K562 (cell line): ENCODE measurements around the gene LEPROT. TPM values are rescaled to one million over a fixed set of nuclear protein-coding genes. Genes with fewer than 3 reads are reported as not detected.

ENCODE experiments used
- ATAC-seq: fragments of 200-7000 bp; cut with Tn5 transposase; 3 replicates; pipeline ENCODE4 v1.9.1; 2020; ENCODE audit warnings: moderate library complexity
- BruUV-seq: library from RNA; stranded (reverse); fragments of 400-500 nt; replicated peaks from 2 replicates; lab custom pipeline; 2021; lab: Mats Ljungman, UMichigan
- CTCF ChIA-PET: fragments of 300-600 bp; formaldehyde crosslinking; extraction: SDS; loops from one replicate; lab custom pipeline; 2021; ENCODE audit warnings: low intra/inter-chr PET ratio; lab: Yijun Ruan, JAX
- POLR2A ChIA-PET: fragments of 300-600, 350-650 bp; sonication (Branson Sonifier 250); formaldehyde crosslinking; extraction: SDS; loops from one replicate; lab custom pipeline; 2021; ENCODE audit warnings: antibody characterized with exemption, inconsistent platforms; lab: Yijun Ruan, JAX
- DNase-seq, 4 experiments: peaks; one replicate each; pipeline versions ENCODE4 v3.0.0 to v3.0.0-alpha.2; 2011 to 2018; ENCODE audit warnings: low spot score in 3 of 4, mixed read lengths in 3 of 4; ENCODE audit errors: extremely low read depth in 1 of 4
- FAIRE-seq: peaks from 2 replicates; lab custom pipeline; 2011; peaks lifted over from hg19 to GRCh38; lab: Jason Lieb, UNC
- H2AFZ ChIP-seq: 2 replicates; pipeline ENCODE4 v1.6.0; 2011; ENCODE audit warnings: low read depth, low read length, control low read depth, inconsistent platforms
- H3K27ac ChIP-seq: fragments of 200-600 bp; 3 replicates; pipeline ENCODE4 v1.8.0; 2011; ENCODE audit warnings: low read depth, mild to moderate bottlenecking, control low read depth, inconsistent platforms, low read length, moderate library complexity, mixed read lengths; ENCODE audit errors: extremely low read depth
- H3K27me3 ChIP-seq, 2 experiments: fragments of 300-600 bp in 1 of 2; 2 replicates in 1 of 2; 3 replicates in 1 of 2; pipeline versions ENCODE4 v1.6.0 to v1.8.0; 2011; ENCODE audit warnings: inconsistent platforms in 2 of 2, low read length in 2 of 2, mild to moderate bottlenecking in 1 of 2, mixed read lengths in 1 of 2, moderate library complexity in 1 of 2; ENCODE audit not compliant: control insufficient read depth in 2 of 2, insufficient read depth in 2 of 2
- H3K36me3 ChIP-seq: fragments of 300-600 bp; 3 replicates; pipeline ENCODE4 v1.8.0; 2011; ENCODE audit warnings: mild to moderate bottlenecking, low read length, inconsistent platforms; ENCODE audit not compliant: control insufficient read depth, insufficient read depth
- H3K4me1 ChIP-seq, 2 experiments: fragments of 200-600 bp in 1 of 2; replicated peaks in 1 of 2; 2 replicates in 1 of 2; 3 replicates in 1 of 2; pipeline versions ENCODE4 v1.5.1 to v1.8.0; 2011; ENCODE audit warnings: inconsistent platforms in 2 of 2, low read length in 2 of 2, mild to moderate bottlenecking in 1 of 2, mixed read lengths in 1 of 2, moderate library complexity in 1 of 2; ENCODE audit not compliant: control insufficient read depth in 2 of 2, insufficient read depth in 2 of 2
- H3K4me2 ChIP-seq: 2 replicates; pipeline ENCODE4 v1.6.1; 2011; ENCODE audit warnings: low read length, control low read depth, inconsistent platforms, mixed read lengths; ENCODE audit not compliant: insufficient read depth
- H3K4me3 ChIP-seq: fragments of 200-600 bp; sonication (generic), shearing (Covaris generic); 2 replicates; pipeline ENCODE4 v1.5.1; 2016; ENCODE audit warnings: control low read depth, inconsistent platforms
- H3K79me2 ChIP-seq: fragments of 200-600 bp; 3 replicates; pipeline ENCODE4 v1.8.0; 2011; ENCODE audit warnings: low read length, inconsistent platforms; ENCODE audit not compliant: control insufficient read depth, insufficient read depth
- H3K9ac ChIP-seq, 2 experiments: 2 replicates each; pipeline versions ENCODE4 v1.6.0 to v1.6.1; 2011; ENCODE audit warnings: low read depth in 2 of 2, low read length in 2 of 2, control low read depth in 1 of 2, inconsistent platforms in 1 of 2, mild to moderate bottlenecking in 1 of 2, mixed read lengths in 1 of 2; ENCODE audit not compliant: insufficient read depth in 1 of 2
- H3K9me1 ChIP-seq: one replicate; pipeline ENCODE4 v1.6.0; 2011; ENCODE audit warnings: inconsistent platforms, mild to moderate bottlenecking, low read length, moderate library complexity; ENCODE audit not compliant: control insufficient read depth, insufficient read depth
- H3K9me3 ChIP-seq: replicated peaks from 2 replicates; pipeline ENCODE4 v1.5.1; 2011; ENCODE audit warnings: low read depth, low read length, inconsistent platforms; ENCODE audit not compliant: control insufficient read depth, insufficient read depth
- H4K20me1 ChIP-seq: replicated peaks from 2 replicates; pipeline ENCODE4 v1.6.1; 2011; ENCODE audit warnings: low read length, inconsistent platforms, mixed read lengths; ENCODE audit not compliant: control insufficient read depth, insufficient read depth
- ARNT ChIP-seq, 2 experiments: fragments of 450-650 bp; IDR thresholded peaks; 2 replicates each; pipeline ENCODE4 v1.6.1; 2016; ENCODE audit warnings: mild to moderate bottlenecking in 1 of 2
- ATF6 ChIP-seq: sonication (generic); formaldehyde crosslinking; IDR thresholded peaks from 2 replicates; pipeline ENCODE4 v1.4.0; 2020; ENCODE audit warnings: mild to moderate bottlenecking, missing genetic modification reagents
- MTA1 ChIP-seq: fragments of 450-650 bp; IDR thresholded peaks from 2 replicates; pipeline ENCODE4 v1.6.1; 2017; ENCODE audit warnings: borderline replicate concordance
- MTA2 ChIP-seq: fragments of 450-650 bp; IDR thresholded peaks from 2 replicates; pipeline ENCODE4 v1.6.1; 2016; ENCODE audit warnings: low read depth
- SNIP1 ChIP-seq: fragments of 450-650 bp; IDR thresholded peaks from 2 replicates; pipeline ENCODE4 v1.7.1; 2017; ENCODE audit warnings: low read depth, mild to moderate bottlenecking
- ZBTB49 ChIP-seq: sonication (generic); formaldehyde crosslinking; IDR thresholded peaks from 2 replicates; pipeline ENCODE4 v1.8.0; 2022; ENCODE audit warnings: missing genetic modification reagents, mild to moderate bottlenecking, borderline replicate concordance
- ZNF444 ChIP-seq: fragments of 250-450 bp; sonication (Bioruptor Pico); IDR thresholded peaks from 2 replicates; pipeline ENCODE4 v1.4.0; 2020; ENCODE audit warnings: mild to moderate bottlenecking, moderate library complexity
- ZNF511 ChIP-seq: sonication (generic); formaldehyde crosslinking; IDR thresholded peaks from 2 replicates; pipeline ENCODE4 v1.8.0; 2022; ENCODE audit warnings: mild to moderate bottlenecking, missing genetic modification reagents
- ZNF717 ChIP-seq: fragments of 250-450 bp; sonication (Bioruptor Pico); IDR thresholded peaks from 2 replicates; pipeline ENCODE4 v1.5.0; 2021
- WGBS: fragments of 100-300 bp; shearing (Covaris generic); methylation state at CpG from one replicate; pipeline ENCODE4 v1.1.6; 2016; ENCODE audit warnings: low coverage, mixed read lengths; ENCODE audit not compliant: insufficient coverage; ENCODE audit errors: missing lambda C conversion rate; 5-methylcytosine and 5-hydroxymethylcytosine counted together
- in situ Hi-C: fragments of 300-500 bp; cut with MboI; formaldehyde crosslinking; loops from 4 replicates; pipeline ENCODE4 v1.15.0; 2018; ENCODE audit warnings: inconsistent platforms, mixed read lengths
- intact Hi-C: fragments of 100-400 bp; cut with micrococcal nuclease; formaldehyde crosslinking; loops from 2 replicates; pipeline ENCODE4 v1.14.2; 2022
- polyA plus RNA-seq, 8 experiments: library from polyadenylated mRNA; depleted of rRNA in 4 of 8; stranded (reverse) in 5 of 8; unstranded in 3 of 8; fragments of >200 nt; fragmentation: Nextera tagmentation in 2 of 8; fragmentation: Illumina TruSeq in 1 of 8; extraction: Ambion mirVana in 2 of 8; extraction: Trizol in 1 of 8; gene quantifications; 2 replicates each; pipeline versions ENCODE4 v1.2.1 to v1.2.3, GENCODE V29; 2011 to 2014; ENCODE audit warnings: inconsistent platforms in 1 of 8, missing spikeins in 1 of 8
- total RNA-seq, 7 experiments: library from RNA; depleted of rRNA in 6 of 7; stranded (reverse); fragments of >200 nt in 6 of 7; fragmentation: Illumina TruSeq in 2 of 7; extraction: Trizol in 2 of 7; gene quantifications; 2 replicates each; pipeline versions ENCODE4 v1.2.1 to v1.2.3, GENCODE V29; 2011 to 2021; ENCODE audit warnings: low replicate concordance in 1 of 7

LEPROT gene
- total and polyA plus RNA-seq, 9 of the 15 experiments (the other 6 are each of a cell fraction or from before 2014, with no cell fraction given): 28.1 to 97.5 (median 45.8) TPM

- Histone ChIP-seq H3K27me3 (no peaks in the 10 kb centered on the region), H3K9ac (no peak overlapping the region), H4K20me1 (no peaks in the 10 kb centered on the region), H3K4me2 (no peak overlapping the region), H2AFZ (no peak overlapping the region), H3K4me3 (no peak overlapping the region), H3K4me1 (no peaks in the 10 kb centered on the region), H3K36me3 (peaks cover 94% of the 10 kb centered on the region), H3K9me3 (no peaks in the 10 kb centered on the region), H3K79me2 (no peaks in the 10 kb centered on the region), H3K27ac (no peak overlapping the region), H3K9me1 (no peaks in the 10 kb centered on the region)
- FAIRE-seq (no peak), DNase-seq (no peak), ATAC-seq (no peak)
- intact Hi-C loops (no loop called here), in situ Hi-C loops (no loop called here)
- CTCF ChIA-PET: no interaction called here
- no TSS peak for BruUV-seq
- POLR2A ChIA-PET: no interaction called here
- TF ChIP-seq SNIP1 (no peak), ATF6 (CRISPR knock-in tag) (no peak), ZNF444 (CRISPR knock-in tag) (no peak), MTA1 (no peak), MTA2 (no peak), ZBTB49 (no peak), ARNT (IDR thresholded peaks at IDR 0.05) (no peak), ZNF717 (CRISPR knock-in tag) (no peak), ZNF511 (no peak)
- 93% methylated on average over 3 of the region's 3 CpGs for WGBS
Measured at GRCh38 chr1:65401612-65402011, 18.9 kb upstream of the LEPROT start.
